Stimulated activated CD4-positive, alpha-beta T cell treated with anti-CD3 and anti-CD28 coated beads, Interleukin-2, amount 100 ng/mL, for 48 hours (primary cell): ENCODE data around the gene SLC2A9.

Source experiments
- DNase-seq, 2 donors: peaks; one replicate each; pipeline ENCODE4 v3.0.0-alpha.2; 2020

Gene SLC2A9

DNA sequence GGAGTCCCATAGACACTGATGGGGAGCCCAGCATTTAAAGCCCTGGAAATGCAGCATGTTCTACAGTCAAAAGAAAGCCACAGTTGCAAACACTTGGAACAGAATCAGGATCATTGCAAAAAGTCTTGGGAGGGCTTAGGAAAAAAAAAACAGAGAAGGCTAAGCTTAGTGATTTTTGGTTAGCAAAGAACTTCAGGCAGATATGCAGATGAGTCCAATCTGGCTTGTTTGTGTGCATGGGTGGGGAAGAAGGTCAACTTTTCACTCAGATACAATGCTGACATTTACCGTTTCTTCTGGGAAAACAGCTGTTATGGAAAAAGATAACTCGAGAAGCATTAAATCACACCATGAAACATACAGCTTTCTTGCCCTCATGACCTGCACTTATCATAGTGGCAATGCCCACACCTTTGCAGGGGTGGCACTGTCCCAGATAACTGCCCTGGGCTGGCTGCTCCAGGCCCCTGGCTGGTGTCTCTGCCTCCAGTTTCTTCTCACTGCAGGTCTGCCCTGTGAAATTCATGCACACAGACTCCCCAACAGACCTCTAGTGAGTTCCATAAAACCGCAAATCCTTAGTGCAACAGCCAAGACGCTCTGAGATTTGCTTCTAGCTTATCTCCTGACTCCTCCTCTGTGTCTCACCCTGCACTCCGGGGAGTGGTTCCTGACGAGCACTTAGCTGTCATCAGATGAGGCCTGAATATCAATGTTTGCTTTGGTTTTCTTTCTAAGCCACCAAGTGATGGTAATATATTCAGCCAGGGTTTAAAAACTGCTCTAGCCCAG is 140.7 kb downstream of the SLC2A9 start:
- DNase-seq, result no peak

GRCh38 chr4:9877123-9877522 is 144.2 kb downstream of the SLC2A9 start:
- no peak for DNase-seq

GRCh38 chr4:9875516-9875915 is 145.8 kb downstream of the SLC2A9 start:
- DNase-seq, result no peak

- no peak for DNase-seq
Observed at GRCh38 chr4:9874385-9874784, 146.9 kb downstream of the SLC2A9 start.

- DNase-seq, result no peak
Observed at GRCh38 chr4:9870165-9870790, 151.0 kb downstream of the SLC2A9 start.

DNA sequence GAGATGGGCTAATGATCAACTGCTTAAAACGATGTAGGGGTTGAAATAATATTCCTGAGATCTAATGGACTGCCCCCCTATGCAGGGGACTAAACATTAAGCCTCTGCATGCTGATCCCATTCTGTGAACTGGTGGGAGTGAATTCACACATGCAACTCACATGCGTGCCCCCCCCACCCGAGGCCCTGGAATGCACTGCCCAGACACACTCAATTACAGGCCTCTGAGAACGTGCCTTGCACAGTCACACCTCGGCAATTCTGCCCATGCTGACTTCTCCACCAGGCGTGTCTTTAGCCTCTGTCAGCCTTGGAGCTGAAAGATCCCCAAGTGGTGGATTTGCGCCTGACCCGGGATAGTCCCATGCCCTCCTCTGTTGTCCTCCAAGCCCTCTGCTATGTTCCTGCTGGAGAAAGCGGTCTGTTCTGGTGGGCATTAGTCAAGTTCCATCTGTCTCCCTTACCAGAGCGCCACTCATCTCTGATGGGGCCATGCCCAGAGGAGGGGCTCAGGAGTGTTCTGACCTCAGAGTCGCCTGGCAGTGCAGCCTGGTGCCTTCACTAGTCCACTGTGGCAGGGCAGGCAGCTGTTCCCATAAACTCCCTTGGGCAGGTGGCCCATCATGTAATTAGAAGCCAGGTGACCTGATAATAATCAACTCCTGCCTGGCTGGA is 153.4 kb downstream of the SLC2A9 start:
- no peak for DNase-seq

- no peak for DNase-seq
Observed at GRCh38 chr4:9866931-9867330, 154.4 kb downstream of the SLC2A9 start.

- DNase-seq, result no peak
Observed at GRCh38 chr4:9861561-9861960, 159.7 kb downstream of the SLC2A9 start.

GRCh38 chr4:9859810-9860209 is 161.5 kb downstream of the SLC2A9 start:
- no peak for DNase-seq

DNA sequence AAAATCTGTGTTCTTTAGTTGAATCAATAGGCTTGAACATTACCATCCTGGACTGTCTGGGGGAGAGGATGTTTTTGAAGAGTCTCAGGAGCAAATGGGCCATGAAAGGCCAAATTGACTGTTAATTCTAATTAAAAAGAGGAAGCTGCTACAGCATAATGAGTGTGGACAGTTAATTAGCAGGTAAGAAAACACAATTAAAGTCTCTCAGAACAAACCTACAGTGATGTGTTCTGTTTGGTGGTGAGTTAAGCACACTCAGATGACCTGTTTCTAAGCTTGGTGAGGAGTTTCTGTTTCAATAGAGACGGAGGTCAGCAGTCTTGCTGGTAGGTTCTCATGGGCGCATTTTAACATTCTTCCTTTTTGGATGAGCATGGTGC is 171.8 kb downstream of the SLC2A9 start:
- no peak for DNase-seq

DNA sequence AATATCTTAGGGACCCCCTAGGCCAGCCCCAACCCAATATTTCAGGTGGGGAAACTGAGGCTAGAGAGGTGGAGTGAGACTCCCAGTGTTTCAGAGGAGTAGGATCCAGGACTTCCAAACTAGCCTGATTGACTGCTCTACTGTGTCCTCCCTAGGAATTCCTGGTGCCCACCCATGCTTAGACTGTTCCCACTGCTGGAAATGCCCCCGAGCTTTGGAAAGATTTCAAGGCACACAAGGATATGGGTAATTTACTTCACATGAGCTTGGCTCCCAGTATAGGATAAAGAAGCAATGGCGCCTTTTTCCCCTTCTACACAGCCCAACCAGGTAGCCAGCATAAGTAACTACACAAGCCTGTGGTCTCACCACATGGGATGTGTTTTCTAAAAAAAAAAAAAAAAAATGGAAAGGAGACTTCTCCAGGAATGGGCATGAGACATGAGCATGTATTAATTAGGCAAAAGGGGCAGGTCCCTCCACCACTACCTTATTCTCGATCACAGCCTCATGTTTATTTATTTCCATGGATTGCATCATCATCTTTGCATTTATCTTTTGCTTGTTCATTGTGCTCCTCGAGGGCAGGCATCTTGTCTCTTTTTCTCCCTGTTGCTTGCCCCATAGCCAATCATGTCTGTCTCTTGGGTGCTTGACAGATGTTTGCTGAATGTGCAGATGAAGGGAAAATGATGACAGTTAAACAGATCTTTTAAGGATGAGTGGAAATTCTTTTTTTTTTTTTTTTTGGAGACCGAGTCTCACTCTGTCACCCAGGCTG is 173.1 kb downstream of the SLC2A9 start:
- DNase-seq, result no peak

- no peak for DNase-seq
Observed at GRCh38 chr4:9845791-9846493, 175.4 kb downstream of the SLC2A9 start.

DNA sequence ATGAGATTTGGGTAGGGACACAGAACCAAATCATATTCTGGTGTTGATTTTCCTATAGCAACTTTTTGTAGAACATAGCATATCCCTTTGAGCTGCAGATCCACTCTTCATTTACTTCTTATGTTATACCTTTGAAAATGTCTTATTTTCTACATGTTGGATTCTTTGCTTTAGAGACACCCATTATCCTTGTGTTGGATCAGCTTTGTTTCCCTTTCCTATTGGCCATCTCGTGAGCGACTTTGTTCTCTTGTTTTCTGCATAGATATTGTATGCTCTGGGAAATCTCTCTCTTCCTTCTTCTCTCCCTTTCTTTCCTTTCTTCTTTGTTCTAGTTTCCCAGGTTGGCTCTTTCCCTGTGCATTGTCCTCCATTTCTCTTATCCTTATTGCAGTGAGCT is 180.2 kb downstream of the SLC2A9 start:
- DNase-seq, result no peak

GRCh38 chr4:9835430-9835829 is 185.9 kb downstream of the SLC2A9 start:
- DNase-seq, result no peak

DNA sequence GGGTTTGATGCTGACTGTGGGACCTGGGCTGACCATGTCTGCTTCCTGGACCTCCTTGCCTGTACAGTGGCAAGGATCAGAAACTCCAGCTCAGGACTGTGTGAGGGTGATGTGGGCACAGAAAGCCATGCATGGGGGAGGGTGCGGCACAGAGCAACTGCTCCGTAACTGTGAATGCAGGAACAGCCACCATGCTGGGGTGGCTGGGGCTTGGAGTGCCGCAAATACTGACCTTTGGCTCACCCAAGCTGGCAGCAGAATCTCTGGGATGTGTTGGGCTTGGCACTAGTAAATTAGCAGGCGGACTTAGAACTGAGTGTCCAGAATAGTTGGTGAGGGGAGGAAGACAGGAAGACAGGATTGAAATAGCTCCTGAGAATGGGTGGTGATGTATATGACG is 187.9 kb downstream of the SLC2A9 start:
- DNase-seq, result no peak

DNA sequence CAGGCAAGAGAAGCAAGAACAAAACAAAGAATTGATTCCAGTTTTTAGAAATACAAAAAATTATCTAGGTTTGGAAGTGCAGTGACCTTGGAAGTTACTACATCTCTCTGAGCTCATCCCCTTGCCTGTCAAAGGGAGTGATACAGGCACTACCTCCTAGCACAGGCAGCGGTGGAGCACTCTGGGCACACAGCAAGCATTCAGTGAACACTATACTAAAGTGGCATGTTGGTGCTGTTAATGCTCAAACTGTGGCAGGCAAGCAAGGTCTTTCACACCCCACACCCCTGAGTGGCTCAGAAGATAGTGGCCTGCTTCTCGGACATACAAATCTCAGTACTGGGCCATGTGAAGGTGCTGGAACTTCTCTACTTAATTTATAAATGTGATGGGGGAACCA is 188.7 kb downstream of the SLC2A9 start:
- no peak for DNase-seq

- no peak for DNase-seq
Observed at GRCh38 chr4:9826551-9826950, 194.7 kb downstream of the SLC2A9 start.

DNA sequence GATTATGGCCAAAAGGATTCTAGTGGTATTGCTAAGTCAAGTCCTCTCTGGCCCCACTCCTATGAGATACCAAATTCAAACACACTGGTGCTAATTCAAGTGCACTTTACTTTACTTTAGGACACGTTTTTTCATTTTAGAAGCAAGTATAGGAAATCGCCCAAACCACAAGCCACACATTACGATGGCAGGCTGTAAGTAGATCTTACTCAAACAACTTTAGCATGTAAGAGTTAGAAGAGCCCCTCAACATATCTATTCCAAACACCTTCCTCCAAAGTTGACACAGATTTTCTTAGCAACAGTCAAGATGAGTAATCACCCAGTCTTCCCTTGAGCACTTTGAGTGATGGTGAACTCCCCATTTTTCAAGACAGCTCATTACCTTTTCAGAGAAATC is 196.2 kb downstream of the SLC2A9 start:
- no peak for DNase-seq

GRCh38 chr4:9820343-9820742 is 201.0 kb downstream of the SLC2A9 start:
- no peak for DNase-seq

DNA sequence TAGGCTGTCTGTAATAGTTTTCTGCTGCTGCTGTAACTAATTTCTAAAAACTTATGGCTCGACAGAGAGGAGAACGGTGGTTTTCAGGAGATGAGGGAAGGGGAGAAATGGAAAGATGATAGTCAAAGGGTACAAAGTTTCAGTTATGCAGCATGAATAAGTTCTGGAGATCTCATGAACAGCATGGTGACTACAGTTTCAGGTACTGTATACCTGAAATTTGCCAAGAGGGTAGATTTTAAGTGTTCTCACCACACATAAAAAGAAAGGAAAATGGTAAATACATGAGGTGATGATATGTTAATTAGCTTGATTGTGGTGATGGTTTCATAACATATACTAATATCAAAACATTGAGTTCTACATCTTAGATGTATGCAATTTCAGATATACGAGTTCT is 205.0 kb downstream of the SLC2A9 start:
- no peak for DNase-seq

GRCh38 chr4:9812501-9813340 is 208.6 kb downstream of the SLC2A9 start:
- no peak for DNase-seq

DNA sequence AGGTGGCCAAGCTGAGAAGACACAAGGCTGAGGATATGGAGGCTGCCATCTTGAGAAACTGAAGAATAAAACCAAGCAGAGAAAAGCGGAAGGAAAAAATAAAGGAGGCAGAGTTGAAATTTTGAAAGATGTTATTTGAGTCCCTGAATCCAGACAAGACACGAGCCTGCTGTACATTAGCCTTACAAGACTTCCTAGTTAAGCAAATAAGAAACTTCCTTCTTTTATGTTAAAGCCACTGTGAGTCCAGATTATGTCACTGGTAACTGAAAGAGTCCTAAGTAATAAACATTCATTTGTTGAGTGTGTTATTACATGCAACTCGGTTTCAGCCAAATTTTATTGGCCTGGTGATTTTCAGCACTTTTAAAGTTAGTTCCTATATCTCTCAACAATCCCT is 209.5 kb downstream of the SLC2A9 start:
- no peak for DNase-seq
